ENCODE measurements around the gene SPTBN1.

The SPTBN1 gene

DNA sequence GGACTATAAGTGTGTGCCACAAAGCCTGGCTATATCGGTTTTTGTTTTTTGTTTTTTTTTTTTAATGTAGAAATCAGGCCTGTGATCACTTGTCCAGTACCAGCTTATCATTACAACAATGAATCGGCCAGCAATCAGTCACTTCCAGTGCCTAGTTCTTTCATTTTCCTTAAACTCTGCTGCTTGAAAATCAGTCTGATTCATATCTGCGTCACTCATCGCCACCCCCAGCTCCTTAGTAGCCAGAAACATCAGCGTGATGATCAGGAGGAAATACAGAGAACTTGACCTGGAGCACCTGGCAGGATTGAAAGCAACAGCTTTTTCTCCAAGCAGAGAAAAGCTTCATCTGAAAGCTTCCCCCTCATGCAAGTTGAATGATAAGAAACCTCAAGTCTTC is 75.4 kb downstream of the SPTBN1 start:
- DNase-seq: no peak

DNA sequence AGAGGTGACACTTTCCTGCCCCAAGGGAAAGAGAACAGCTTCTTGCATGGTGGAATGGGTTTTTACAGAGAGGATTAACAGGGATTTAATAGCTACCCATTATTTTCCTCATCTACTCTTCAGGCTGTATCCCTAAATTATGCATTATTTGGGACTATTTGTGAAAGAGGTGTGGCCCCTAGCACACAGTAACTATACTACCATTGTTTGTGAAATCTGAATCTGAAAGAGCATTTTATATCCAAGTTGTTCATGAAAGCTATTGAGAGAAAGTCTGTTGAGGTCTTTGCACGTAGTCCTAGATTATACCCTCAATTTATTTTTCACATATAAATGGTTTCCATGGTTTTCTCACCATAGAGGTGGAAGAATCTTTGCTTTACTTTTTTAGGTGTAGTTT is 78.1 kb downstream of the SPTBN1 start:
- DNase-seq: no peak

DNA sequence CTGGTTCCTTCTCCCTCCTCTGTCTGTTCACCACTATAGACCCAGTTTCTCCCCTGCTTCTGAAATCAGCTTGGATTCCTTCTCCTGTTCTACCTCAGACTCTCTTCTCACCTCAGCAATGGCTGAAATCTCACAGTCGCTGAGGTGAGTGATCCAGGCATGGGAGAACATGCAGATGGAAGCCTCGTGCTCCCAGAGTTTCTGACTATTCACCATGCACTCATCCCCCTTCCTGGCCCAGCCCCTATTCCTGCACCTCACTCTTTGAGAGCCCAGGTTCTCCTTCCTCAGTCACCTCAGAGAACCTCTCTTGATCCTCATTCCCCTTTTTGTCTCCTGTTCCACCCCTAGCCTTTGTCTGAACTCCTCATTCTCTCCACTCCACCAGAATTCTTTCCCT is 78.5 kb downstream of the SPTBN1 start:
- no peak for DNase-seq

DNA sequence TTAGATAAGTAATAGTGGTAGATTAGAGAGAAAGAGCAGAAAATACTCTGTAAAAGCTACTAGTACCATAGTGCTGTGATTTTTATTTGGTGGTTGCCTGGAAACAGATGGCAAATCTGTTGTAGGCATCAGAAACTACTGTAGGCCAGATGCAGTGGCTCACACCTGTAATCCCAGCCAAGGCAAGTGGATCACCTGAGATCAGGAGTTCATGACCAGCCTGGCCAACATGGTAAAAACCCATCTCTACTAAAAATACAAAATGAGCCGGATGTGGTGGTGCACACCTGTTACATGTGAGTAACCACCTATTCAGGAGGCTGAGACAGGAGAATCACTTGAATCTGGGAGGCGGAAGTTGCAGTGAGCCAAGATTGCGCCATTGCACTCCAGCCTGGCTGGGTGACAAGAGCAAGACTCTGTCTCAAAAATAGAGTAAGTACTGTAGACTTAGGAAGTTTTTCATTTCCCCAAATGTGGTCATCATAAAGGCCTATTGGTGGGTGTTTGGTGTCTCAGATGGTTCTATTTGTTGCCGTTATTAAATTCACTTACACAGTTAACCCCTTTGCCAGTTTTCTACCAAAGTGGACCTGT is 79.6 kb downstream of the SPTBN1 start:
- DNase-seq: peak in 1 of 2 donors; percentile 20

DNA sequence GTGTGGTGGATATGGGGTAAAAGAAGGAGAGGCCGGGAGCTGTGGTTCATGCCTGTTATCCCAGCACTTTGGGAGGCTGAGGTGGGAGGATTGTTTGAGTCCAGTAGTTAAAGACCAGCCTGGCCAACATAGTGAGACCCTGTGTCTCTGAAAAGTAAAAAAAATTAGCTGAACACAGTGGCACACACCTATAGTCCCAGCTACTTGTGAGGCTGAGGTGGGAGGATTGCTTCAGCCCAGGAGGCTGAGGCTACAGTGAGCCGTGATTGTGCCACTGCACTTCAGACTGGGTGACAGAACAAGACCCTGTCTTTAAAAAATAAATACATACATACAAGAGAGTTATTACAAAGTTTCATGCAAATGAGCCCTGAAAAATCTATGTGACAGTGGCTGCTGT is 80.6 kb downstream of the SPTBN1 start:
- DNase-seq: no peak

DNA sequence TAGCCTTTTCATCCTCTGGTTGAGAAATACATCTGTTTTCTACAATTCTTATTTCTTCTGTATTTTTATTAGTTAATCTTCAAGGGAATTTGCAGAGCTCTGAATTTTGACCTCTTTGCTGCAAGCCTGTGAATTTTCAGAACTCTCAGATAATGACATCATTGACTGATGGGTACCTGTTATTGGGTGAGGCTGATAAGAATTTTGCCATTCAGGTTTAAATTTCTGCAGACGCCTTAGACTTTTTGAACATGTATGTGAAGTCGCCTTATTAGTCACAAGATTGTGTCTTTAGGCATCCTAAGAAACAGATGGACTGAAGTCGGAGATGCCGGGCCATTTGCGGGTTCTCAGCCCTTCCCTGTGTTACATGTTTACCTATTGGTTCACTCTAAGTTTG is 82.4 kb downstream of the SPTBN1 start:
- DNase-seq: no peak

DNA sequence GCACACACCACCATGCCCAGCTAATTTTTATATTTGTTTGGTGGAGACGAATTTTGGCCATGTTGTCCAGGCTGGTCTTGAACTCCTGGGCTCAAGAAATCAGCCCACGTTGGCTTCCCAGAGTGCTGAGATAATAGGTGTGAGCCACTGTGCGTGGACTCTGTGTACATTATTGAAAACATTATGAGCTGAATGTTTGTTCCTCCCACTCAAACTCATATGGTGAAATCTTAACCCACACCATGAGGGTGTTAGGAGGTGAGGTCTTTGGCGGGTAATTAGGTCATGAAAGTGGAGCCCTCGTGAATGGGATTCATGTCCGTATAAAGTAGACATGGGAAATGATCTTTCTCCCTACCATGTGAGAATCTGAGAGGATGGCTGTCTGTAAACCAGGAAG is 83.6 kb downstream of the SPTBN1 start:
- DNase-seq: no peak

DNA sequence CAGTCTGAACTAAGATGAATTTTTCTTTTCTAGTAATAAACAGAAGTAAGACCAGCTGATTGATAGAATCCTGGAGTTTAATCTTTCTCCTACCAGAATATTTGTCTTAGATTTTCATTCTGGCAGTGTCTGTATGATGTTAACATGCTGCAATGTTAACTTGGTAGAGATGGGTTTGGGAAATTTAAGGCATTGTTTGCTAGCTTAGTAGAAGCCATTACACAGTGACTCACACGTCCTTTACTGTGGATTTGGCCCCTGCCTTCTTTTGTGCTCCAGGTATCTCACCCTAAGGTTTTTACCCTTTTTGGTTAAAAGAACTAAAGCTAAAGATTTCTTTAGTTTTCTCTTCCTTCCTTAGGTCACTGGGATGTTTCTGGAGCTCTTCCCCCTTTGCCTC is 84.1 kb downstream of the SPTBN1 start:
- DNase-seq: no peak

DNA sequence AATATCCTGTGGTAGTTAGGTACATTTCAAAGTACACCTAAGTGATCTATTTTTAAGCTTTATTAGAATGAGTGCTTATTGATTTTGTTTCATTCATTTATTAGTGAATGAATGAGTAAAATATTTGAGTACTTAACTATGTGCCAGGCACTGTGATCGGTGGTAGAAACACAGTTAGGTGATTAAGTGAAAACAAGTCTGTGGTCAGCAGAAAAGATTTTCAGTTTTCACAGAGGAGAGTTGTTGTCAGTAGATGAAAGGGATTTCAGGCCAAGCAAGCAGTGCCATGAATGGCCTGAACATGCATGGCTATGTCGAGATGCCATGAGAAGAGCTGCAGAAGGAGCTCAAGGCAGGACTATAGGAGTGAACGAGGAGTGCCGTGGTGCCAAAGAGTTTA is 85.9 kb downstream of the SPTBN1 start:
- DNase-seq: no peak

DNA sequence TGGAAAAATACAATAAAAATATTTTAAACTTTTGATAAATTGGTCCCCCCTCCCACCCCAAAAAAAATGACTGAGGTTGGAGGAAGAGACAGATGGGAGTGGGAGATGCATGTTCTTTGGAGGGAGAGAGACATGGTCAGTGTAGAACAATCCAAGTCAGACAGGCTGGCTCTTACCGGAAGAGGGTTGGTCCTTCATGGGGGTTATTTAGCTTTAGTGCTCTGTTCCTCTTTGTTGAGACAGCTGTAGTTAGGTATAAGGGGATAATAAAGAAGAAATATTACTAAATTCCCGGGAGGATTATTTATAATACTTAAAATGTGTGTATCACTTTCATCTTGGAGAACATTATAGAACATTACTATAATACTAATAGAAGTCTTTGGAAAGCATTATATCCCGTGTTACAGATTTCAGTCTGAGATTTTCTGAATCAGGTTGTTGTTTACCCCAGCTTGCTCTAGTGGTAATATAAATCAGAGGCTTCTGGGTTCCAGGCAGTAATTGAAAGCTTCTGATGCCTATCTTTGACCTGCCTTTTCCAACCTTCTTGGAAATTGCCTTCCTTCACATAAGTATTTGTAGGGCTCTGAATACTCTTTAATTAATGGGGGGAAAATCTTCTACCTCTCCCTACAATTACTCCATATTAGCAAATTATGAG is 87.7 kb downstream of the SPTBN1 start:
- no peak for DNase-seq

DNA sequence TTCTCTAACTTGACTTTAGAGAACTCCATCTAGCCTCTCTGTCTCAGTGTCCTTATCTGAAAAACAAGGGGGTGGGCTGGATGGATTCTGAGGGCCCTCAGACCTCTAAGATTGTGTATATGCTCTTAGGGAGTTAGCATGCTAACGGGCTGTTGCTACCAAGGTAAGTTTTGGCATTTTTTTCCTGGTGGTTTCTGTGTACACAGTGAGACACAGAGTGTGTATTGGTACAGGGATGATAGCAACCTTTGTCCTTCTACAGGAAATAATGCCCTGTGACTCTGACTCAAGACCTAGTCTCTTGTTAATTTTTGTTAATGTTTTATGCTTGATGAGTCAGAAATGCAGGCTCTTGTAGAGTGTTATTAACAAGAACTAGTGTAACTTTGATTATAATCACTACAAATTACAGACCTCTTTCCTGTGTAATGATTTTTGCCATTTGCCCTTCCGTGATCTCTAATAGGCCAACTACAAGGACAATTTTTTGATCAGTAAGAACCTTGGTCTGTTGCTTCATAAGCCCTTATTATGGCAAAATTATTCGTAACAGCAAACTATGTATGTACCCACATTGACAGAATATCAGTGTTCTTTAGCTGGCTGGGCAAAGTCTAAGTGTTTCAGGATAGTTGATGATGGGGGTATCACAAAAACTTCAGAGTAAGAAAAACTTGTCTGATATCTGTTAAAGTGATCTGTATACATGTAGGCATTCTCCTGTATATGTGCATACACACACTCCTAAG is 89.7 kb downstream of the SPTBN1 start:
- DNase-seq: no peak

DNA sequence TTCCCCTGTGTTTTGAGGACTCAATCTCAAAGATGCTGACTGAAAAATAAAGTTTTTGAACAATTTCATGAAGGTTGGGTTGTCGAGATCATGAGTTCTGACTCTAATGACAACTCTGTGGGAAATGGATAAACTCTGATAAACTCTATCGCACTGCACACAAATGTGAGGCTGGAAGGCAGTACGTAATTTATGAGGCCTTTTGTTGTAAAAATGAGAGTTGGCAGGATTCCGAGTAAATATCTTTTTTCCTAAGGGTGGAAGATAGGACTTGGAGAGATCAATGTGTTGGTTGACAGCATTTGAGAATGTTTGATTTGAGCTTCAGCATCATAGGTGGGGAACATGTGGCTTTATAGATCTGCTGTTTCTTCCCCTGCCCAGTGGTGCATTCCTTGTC is 90.4 kb downstream of the SPTBN1 start:
- no peak for DNase-seq

DNA sequence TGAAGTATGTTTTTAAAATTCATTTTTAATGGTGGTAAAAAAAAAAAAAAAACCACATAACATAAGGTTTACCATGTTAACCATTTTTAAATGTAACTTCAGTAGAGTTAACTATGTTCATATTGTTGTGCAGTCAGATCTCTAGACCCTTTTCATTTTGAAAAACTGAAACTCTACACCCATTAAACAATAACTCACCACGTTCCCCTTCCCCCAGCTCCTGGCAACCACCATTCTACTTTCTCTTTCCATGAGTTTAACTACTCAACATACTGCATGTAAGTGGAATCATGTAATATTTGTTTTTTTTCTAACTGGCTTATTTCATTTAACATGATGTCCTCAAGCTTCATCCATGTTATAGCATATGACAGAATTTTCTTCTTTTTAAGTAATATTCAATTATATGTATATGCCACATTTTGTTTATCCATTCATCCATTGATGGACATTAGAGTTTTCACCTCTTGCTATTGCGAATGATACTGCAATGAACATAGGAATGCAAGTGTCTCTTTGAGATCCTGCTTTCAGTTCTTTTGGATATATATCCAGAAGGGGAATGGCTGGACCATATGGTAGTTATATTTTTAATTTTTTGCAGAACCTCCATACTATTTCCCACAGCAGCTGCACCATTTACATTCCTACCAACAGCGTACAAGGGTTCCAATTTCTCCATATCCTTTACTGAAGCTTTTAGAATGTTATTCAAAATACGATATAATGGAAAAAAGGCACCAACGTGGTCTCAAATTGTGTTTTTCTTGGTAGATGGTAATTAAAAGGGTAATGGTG is 91.0 kb downstream of the SPTBN1 start:
- DNase-seq: no peak

DNA sequence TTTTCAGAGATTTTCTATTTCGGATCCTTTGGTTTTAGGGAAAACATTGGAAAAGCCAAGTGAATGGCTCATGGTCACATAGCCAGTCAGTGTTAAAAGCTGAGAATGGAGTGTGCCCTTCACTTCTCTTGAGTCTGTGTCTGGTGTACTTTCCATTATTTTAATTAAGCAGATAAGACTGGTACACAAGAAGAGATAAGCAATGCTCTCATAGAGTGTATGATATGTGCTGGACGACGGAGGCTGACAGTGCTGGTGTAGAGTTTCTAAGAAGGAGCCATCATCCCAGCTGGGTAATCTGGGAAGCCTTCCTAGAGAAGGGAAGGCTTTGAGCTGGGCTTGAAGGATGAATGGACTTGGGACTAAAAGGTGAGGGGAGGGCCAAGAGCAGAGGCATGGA is 93.3 kb downstream of the SPTBN1 start:
- no peak for DNase-seq

DNA sequence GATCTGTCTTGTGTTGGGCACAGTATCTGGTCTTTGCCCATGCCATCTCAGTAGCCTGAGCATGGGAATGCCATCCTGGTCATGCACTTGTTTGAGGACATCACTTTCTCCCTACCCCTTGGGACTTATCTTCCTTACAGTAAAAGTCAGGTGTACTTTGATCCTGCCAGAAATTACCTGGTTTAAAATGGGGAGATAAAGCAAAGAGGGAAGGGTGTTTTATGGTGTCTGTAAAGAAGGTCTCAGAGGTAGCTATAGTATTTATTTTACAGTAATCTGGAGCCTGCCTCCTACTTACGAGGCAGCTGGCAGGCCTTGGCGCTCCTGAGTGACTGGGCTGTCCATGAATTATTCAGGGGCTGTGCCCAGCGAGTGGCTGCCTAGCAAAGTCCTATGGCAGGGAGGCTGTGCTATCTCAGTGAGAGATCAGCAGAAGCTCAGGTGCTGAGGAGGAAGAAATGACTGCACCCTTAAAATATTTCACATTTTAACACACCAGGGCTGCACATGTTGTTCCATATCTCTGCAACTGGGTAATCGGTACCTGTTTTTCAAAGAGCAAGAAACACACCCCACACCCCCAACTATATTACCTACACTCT is 93.9 kb downstream of the SPTBN1 start:
- DNase-seq: no peak

DNA sequence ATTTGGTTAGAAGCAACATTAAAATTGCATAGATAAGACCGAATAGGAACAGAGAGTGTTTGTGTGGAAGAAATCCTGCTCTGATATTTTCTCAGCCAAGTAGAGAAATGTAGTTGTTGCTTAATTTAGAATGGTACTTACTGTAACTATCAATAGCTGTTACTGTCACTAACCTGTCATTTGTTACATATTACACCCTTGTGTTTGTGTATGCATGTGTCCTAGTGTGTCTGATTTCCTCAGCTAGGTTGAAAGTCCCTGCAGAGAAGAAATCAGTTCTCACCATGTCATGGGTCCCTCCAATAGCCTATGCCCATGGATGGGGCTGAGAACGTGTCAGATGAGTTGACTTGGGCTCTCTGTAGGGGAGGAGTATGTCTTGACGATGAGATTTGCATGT is 94.4 kb downstream of the SPTBN1 start:
- no peak for DNase-seq

DNA sequence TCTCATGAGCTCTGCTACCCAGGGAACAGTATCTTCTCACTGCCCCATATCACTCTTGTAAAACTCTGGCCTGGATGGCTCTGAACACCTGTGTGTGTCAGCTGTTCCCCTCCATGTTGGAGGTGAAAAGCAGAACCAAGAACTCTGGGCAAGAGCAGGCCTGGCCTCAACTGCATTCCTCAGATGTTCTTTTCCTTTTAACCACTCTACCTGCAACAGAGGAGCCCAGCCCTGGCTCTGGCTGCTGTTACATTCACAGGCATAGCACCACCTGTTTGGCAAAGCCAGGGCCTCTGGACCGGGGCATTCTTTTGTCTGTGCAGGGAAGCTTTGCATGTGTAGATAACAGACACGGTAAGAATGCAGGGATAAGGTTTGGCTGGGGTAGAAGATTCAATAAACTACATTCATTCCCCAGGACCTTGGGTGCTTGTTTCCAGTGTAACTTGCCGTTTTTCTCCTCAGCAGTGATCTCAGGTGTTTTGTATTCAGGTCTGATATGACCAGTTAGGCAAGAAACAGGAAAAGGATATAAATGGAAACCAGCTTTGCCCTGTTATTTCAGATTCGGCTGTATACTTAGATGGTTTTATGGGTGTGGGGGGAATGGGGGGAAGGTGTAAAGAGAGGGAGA is 95.1 kb downstream of the SPTBN1 start:
- DNase-seq: no peak

DNA sequence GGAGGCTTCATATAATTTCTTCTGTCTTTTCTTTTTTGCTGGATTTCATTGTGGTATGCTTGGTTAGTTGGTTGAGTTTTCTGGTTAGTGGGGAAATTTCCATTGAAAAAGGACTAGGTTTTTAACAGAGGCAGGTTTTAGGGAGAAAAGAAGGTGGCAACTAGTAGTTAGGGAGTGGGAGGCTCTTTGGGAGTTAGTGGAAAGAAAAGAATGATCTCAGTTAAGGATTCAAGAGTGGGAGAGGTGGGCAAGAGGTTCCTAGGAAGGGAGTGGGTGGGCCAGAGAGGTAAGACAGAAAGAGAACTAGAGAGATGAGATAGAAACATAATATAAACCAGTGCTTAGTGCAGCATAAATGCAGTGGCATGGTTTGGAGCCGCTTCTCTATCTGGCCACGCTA is 96.9 kb downstream of the SPTBN1 start:
- DNase-seq: no peak

DNA sequence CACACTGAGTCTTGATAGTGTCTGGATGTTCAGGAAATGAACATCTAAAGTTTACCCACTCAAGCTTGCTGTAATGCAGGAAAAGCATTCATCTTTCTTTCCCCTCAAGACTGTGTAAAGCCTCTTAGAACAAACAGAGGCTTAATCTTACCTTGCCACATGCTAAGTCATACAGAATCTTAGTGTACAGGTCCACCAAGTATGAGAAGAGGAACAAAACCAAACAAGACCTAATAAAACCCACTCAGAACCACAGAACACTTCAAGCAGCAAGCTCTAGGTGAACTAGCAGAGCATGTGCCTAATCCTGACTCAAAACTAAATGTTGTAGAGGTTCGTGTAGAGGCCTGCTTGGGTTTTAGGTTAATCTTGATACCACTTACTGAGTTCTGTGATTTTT is 97.6 kb downstream of the SPTBN1 start:
- no peak for DNase-seq

DNA sequence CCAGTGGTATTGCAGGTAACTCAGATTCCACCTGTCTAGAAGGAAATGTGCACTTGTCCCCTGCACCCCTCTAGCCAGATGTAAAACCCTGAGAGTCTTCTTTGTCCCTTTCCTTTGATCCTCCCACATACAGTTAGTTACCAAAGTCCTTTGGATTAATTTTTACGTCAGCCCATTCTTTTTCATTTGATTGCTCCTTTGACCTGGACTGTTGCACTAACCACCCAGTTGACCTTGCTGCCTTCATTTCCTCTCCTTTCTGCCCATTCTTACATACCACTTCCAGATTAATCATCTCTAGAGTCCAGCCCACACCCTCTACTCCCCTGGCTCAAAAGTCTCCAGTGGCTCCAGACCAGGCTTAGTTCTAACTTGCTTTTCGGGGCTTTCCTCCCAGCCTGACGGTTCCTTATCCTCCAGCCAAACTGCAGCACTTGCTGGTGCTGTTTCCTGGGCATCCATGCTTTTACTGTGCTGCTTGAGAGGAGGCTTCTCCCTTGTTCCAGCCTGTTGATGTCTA is 99.3 kb downstream of the SPTBN1 start:
- no peak for DNase-seq

DNA sequence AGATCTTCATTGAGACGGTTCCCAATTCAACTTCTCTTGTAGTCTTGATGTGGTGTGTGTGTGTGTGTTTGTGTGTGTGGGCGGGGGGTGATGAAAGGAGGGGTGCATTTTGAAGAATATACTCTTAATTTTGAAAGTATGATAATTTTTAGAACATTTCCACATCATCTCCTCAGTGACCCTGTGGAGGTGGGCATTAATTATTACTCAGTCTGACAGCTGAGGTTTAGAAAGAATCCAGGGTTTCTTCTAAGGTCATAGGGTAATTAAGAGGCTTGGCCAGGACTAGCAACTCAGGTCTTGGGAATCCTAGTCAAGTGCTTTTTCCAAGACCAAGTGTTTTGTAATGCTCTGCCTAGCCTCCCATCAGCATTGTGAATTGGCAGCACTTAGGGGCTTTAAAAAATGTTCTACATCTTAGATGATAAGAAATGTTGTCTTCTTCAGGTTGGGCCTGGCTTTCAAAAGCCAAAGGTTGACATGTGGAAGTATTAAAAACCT is 100.5 kb downstream of the SPTBN1 start:
- no peak for DNase-seq

DNA sequence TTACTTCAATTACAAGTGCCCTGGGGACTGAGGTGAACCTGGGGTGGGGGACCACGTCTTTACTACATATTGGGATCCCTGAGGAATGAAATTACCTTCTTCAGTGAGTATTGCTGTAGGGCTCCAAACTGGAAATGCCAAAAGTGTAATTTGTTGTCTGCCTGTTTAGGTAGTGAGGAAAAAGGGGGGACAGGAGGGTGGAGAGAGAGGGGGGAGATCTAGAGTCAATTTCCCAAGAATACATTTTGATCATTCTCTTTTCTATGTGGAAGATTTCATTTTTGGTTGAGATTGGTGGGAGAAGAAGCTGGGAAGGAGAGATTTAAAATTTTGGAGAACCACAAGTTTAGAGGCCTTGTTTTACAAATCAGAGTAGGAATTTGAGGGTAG is 101.1 kb downstream of the SPTBN1 start:
- DNase-seq: no peak

Measured in CD4-positive, alpha-beta T cell treated with Interferon alpha-2 for 1 hour (primary cell).